ENCODE results near the gene MYH14. TPM values are rescaled to one million over a fixed set of nuclear protein-coding genes. Genes with fewer than 3 reads are reported as not detected.

The MYH14 gene
- total and polyA plus RNA-seq, 2 of the 13 experiments (the other 11 are each of a cell fraction or from before 2014, with no cell fraction given), result 5.5 to 5.8 TPM

DNA sequence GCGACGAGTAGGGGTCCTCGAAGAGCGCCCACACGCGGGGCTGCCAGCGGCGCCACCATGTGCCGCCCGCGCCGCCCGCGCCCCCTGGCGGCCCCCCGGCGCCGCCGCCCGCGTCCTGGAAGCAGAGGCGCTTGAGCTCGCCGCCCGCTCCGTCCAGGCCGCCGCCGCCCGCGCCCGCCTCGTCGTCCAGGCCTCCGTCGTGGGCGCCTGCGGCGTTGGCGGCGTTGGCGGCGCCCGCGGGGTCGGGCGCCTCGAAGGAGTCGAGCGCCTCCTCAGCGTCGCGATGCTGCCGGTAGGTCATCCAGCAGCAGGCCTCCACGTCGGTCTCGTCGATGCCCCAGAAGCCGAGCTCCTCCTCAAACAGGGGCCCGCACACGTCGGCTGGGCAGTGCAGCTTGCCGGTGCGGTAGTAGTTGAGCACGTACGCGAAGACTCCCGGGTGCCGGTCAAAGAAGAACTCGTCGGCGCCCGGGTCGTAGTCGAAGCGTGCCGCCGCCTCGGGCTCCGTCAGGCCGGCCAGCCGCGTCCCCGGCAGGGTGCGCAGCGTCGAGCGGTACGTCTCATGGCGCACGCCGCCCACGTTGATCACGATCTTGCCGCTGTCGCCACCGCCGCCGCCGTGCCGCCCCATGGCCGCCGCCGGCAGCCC, 124.9 kb downstream of the MYH14 start:
- POLR2A ChIA-PET, result interaction anchor here (0.6 to 1.7 kb wide), 14 partner anchors 9 to 477 kb away, joined by 3 to 10 read pairs (median 4); partner anchors contain the start of genes NR1H2 and POLD1
- no CpG with 5 or more reads among the region's 104 CpGs for WGBS (ENCODE audit: low lambda C conversion rate)
- H3K4me1 ChIP-seq (ENCODE audit: insufficient read depth, low read length), result peaks cover 62% of the 10 kb centered on the region
- TF ChIP-seq MAX (IDR thresholded peaks at IDR 0.05), result peak; percentile 87
- TF ChIP-seq, protein P1, sequence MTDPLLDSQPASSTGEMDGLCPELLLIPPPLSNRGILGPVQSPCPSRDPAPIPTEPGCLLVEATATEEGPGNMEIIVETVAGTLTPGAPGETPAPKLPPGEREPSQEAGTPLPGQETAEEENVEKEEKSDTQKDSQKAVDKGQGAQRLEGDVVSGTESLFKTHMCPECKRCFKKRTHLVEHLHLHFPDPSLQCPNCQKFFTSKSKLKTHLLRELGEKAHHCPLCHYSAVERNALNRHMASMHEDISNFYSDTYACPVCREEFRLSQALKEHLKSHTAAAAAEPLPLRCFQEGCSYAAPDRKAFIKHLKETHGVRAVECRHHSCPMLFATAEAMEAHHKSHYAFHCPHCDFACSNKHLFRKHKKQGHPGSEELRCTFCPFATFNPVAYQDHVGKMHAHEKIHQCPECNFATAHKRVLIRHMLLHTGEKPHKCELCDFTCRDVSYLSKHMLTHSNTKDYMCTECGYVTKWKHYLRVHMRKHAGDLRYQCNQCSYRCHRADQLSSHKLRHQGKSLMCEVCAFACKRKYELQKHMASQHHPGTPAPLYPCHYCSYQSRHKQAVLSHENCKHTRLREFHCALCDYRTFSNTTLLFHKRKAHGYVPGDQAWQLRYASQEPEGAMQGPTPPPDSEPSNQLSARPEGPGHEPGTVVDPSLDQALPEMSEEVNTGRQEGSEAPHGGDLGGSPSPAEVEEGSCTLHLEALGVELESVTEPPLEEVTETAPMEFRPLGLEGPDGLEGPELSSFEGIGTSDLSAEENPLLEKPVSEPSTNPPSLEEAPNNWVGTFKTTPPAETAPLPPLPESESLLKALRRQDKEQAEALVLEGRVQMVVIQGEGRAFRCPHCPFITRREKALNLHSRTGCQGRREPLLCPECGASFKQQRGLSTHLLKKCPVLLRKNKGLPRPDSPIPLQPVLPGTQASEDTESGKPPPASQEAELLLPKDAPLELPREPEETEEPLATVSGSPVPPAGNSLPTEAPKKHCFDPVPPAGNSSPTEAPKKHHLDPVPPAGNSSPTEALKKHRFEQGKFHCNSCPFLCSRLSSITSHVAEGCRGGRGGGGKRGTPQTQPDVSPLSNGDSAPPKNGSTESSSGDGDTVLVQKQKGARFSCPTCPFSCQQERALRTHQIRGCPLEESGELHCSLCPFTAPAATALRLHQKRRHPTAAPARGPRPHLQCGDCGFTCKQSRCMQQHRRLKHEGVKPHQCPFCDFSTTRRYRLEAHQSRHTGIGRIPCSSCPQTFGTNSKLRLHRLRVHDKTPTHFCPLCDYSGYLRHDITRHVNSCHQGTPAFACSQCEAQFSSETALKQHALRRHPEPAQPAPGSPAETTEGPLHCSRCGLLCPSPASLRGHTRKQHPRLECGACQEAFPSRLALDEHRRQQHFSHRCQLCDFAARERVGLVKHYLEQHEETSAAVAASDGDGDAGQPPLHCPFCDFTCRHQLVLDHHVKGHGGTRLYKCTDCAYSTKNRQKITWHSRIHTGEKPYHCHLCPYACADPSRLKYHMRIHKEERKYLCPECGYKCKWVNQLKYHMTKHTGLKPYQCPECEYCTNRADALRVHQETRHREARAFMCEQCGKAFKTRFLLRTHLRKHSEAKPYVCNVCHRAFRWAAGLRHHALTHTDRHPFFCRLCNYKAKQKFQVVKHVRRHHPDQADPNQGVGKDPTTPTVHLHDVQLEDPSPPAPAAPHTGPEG (CRISPR knock-in tag; IDR thresholded peaks at IDR 0.05), result 0 out of 2 replicates have a peak, but pooled peaks have one; percentile 40
- TF ChIP-seq ZNF776 (CRISPR knock-in tag; IDR thresholded peaks at IDR 0.05), result 0 out of 2 replicates have a peak, but pooled peaks have one; percentile 25
- no peak for TF ChIP-seq ASH2L (IDR thresholded peaks at IDR 0.05; ENCODE audit: insufficient read length, low read depth, low read length)
- TF ChIP-seq JARID2 (CRISPR knock-in tag; IDR thresholded peaks at IDR 0.05; ENCODE audit: insufficient replicate concordance), result no peak
- no peak for TF ChIP-seq ZNF10 (CRISPR knock-in tag; IDR thresholded peaks at IDR 0.05; ENCODE audit: borderline replicate concordance, low read depth)
- TF ChIP-seq ZNF224 (CRISPR knock-in tag; IDR thresholded peaks at IDR 0.05), result no peak
- TF ChIP-seq, protein P2, sequence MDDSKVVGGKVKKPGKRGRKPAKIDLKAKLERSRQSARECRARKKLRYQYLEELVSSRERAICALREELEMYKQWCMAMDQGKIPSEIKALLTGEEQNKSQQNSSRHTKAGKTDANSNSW (CRISPR knock-in tag; IDR thresholded peaks at IDR 0.05; ENCODE audit: borderline replicate concordance), result no peak
- peak; percentile 30; the same call in 1 of the 2 replicates for TF ChIP-seq SALL1 (CRISPR knock-in tag; IDR thresholded peaks at IDR 0.05)
- peak; percentile 58; the same call in 1 of the 2 replicates for TF ChIP-seq RNF2 (conservative IDR thresholded peaks at IDR 0.05; ENCODE audit: low read depth)
- no peak for TF ChIP-seq ZNF329 (CRISPR knock-in tag; IDR thresholded peaks at IDR 0.05; ENCODE audit: low read depth)
- no peak for TF ChIP-seq CBX5 (CRISPR knock-in tag; IDR thresholded peaks at IDR 0.05; ENCODE audit: borderline replicate concordance)
- TF ChIP-seq HMG20B (CRISPR knock-in tag; conservative IDR thresholded peaks at IDR 0.05), result no peak
- TF ChIP-seq FIP1L1 (IDR thresholded peaks at IDR 0.05; ENCODE audit: borderline replicate concordance, insufficient read depth, low read depth, low read length), result no peak
- TF ChIP-seq NFKBIZ (CRISPR knock-in tag; IDR thresholded peaks at IDR 0.05), result no peak

More for the DNA sequence above, 124.9 kb downstream of the MYH14 start:
- Histone ChIP-seq H2AFZ (ENCODE audit: low read length) (no peak overlapping the region), H3K36me3 (replicated peaks in 1 of 2; ENCODE audit: control insufficient read depth in 1 of 2, insufficient read depth in 2 of 2, low read length in 2 of 2) (peaks cover 0 to 3% of the 10 kb centered on the region in 2 experiments; a peak in 2 of 5 replicates), H3K27me3 (ENCODE audit: control insufficient read depth in 1 of 2, insufficient read depth in 2 of 2, low read length in 2 of 2) (no peaks in the 10 kb centered on the region), H3K4me2 (ENCODE audit: low read depth, low read length) (peak overlapping the region; percentile 85), H4K20me1 (ENCODE audit: insufficient read depth, low read length) (peaks cover 7% of the 10 kb centered on the region; the same call in 1 of the 2 replicates), H3K79me2 (ENCODE audit: insufficient read depth, low read length) (no peaks in the 10 kb centered on the region), H3K9ac (ENCODE audit: insufficient read depth, low read depth, low read length) (peak overlapping the region; percentile 67), H3K9me3 (ENCODE audit: low read length) (no peaks in the 10 kb centered on the region), H3K27ac (ENCODE audit: extremely low read length, insufficient read depth, low read length) (no peak overlapping the region), H3K4me3 (replicated peaks in 1 of 3; ENCODE audit: insufficient read depth in 1 of 3, low read depth in 2 of 3, low read length in 3 of 3) (peak overlapping the region; percentile 40 to 75 (median 63); a peak in 5 of 6 replicates)
- no peak for DNase-seq (ENCODE audit: low spot score)
- BruUV-seq (replicated peaks), result no TSS peak
- CTCF ChIA-PET (ENCODE audit: low intra/inter-chr PET ratio, low total read pairs), result no interaction called here
- no peak for FAIRE-seq
- no peak for ATAC-seq
- intact Hi-C loops (cut with micrococcal nuclease; ENCODE audit: unreplicated experiment), result loop anchor here (5.0 kb wide), 1 partner anchor 66 kb away; no protein-coding TSS in a partner anchor
- in situ Hi-C loops (cut with HindIII; ENCODE audit: extremely low pct_ligation_motif_present, low pct_unique_long_range_greater_than_20kb), result loop anchor here (5.0 kb wide), 1 partner anchor 66 kb away; no protein-coding TSS in a partner anchor
